ENCODE results near the gene KLK8.

KLK8 gene

GRCh38 chr19:51001515-51001914 is at the start of gene KLK8:
KLK8 (minus strand) TSS chr19:51001604; CDS start chr19:51001167, 437 bp downstream.
- H3K4me3 ChIP-seq (replicated peaks; ENCODE audit: low read depth, low read length): no peak within 1 kb of the TSS
- no peak for DNase-seq (ENCODE audit: extremely low read depth, low read depth)
- TF ChIP-seq CTCF (IDR thresholded peaks at IDR 0.05; ENCODE audit: low read depth, low read length, missing control alignments): no peak

GRCh38 chr19:51047031-51047335 is 45.6 kb upstream of the KLK8 start:
- no peak overlapping the region for H3K4me3 ChIP-seq (replicated peaks; ENCODE audit: low read depth, low read length)
- no peak for DNase-seq (ENCODE audit: extremely low read depth, low read depth)
- no peak for TF ChIP-seq CTCF (IDR thresholded peaks at IDR 0.05; ENCODE audit: low read depth, low read length, missing control alignments)

- no peak overlapping the region for H3K4me3 ChIP-seq (replicated peaks; ENCODE audit: low read depth, low read length)
- no peak for DNase-seq (ENCODE audit: extremely low read depth, low read depth)
- TF ChIP-seq CTCF (IDR thresholded peaks at IDR 0.05; ENCODE audit: low read depth, low read length, missing control alignments): no peak
These were observed 42.9 kb upstream of the KLK8 start for GRCh38 chr19:51044327-51044726.

- DNase-seq (ENCODE audit: extremely low read depth, low read depth): no peak
- TF ChIP-seq CTCF (IDR thresholded peaks at IDR 0.05; ENCODE audit: low read depth, low read length, missing control alignments): no peak
- H3K4me3 ChIP-seq (replicated peaks; ENCODE audit: low read depth, low read length): no peak overlapping the region
These were observed 42.1 kb upstream of the KLK8 start for GRCh38 chr19:51043497-51043896.

GRCh38 chr19:51040151-51040550 is 38.7 kb upstream of the KLK8 start:
- DNase-seq (ENCODE audit: extremely low read depth, low read depth): no peak
- TF ChIP-seq CTCF (IDR thresholded peaks at IDR 0.05; ENCODE audit: low read depth, low read length, missing control alignments): no peak
- no peak overlapping the region for H3K4me3 ChIP-seq (replicated peaks; ENCODE audit: low read depth, low read length)

- no peak overlapping the region for H3K4me3 ChIP-seq (replicated peaks; ENCODE audit: low read depth, low read length)
- TF ChIP-seq CTCF (IDR thresholded peaks at IDR 0.05; ENCODE audit: low read depth, low read length, missing control alignments): no peak
- DNase-seq (ENCODE audit: extremely low read depth, low read depth): no peak
These were observed 35.1 kb upstream of the KLK8 start for GRCh38 chr19:51036519-51036918.

- no peak within 1 kb of the TSS for H3K4me3 ChIP-seq (replicated peaks; ENCODE audit: low read depth, low read length)
- no peak for TF ChIP-seq CTCF (IDR thresholded peaks at IDR 0.05; ENCODE audit: low read depth, low read length, missing control alignments)
These were observed 33.3 kb upstream of the KLK8 start, which contains the start of gene KLK12 for GRCh38 chr19:51034704-51035103. KLK12 (minus strand) TSS chr19:51035002; CDS start chr19:51034621, 381 bp downstream.

More at GRCh38 chr19:51034704-51035103, 33.3 kb upstream of the KLK8 start, which contains the start of gene KLK12:
- DNase-seq (ENCODE audit: extremely low read depth, low read depth): no peak
